GM12878 (cell line): ENCODE measurements around the gene CCS. TPM values are rescaled to one million over a fixed set of nuclear protein-coding genes. Genes with fewer than 3 reads are reported as not detected.

ENCODE experiments used
- BCL11A ChIP-seq: IDR thresholded peaks from 2 replicates; pipeline ENCODE4 v1.6.1; 2011; ENCODE audit warnings: low read depth, low read length
- CHD2 ChIP-seq: IDR thresholded peaks from 2 replicates; pipeline ENCODE4 v1.6.1; 2011; ENCODE audit warnings: low read depth, low read length, improper control_type of control experiment, borderline replicate concordance
- EGR1 ChIP-seq, 2 experiments: IDR thresholded peaks; 1 replicate in 1 of 2; 2 replicates in 1 of 2; pipeline ENCODE4 v1.6.1; 2011 to 2012; ENCODE audit warnings: low read depth in 2 of 2, low read length in 2 of 2, borderline replicate concordance in 1 of 2, mild to moderate bottlenecking in 1 of 2, moderate library complexity in 1 of 2
- FOXM1 ChIP-seq: IDR thresholded peaks from 2 replicates; pipeline ENCODE4 v1.6.1; 2012; ENCODE audit warnings: low read depth, mild to moderate bottlenecking, inconsistent platforms, low read length, moderate library complexity
- IKZF2 ChIP-seq, 2 experiments: fragments of 450-650 bp; IDR thresholded peaks; 2 replicates each; pipeline ENCODE4 v1.6.1; 2017; ENCODE audit warnings: mild to moderate bottlenecking in 2 of 2, moderate library complexity in 2 of 2
- MYC ChIP-seq: IDR thresholded peaks from 2 replicates; pipeline ENCODE4 v1.6.1; 2011; ENCODE audit warnings: mild to moderate bottlenecking, low read length, moderate library complexity, inconsistent platforms; ENCODE audit not compliant: insufficient read depth, insufficient replicate concordance, insufficient read length, severe bottlenecking
- NFXL1 ChIP-seq: fragments of 450-650 bp; IDR thresholded peaks from 2 replicates; pipeline ENCODE4 v1.6.1; 2017; ENCODE audit warnings: antibody characterized with exemption, mild to moderate bottlenecking, borderline replicate concordance
- PAX8 ChIP-seq: fragments of 450-650 bp; IDR thresholded peaks from 2 replicates; pipeline ENCODE4 v1.6.1; 2017; ENCODE audit warnings: mild to moderate bottlenecking, moderate library complexity
- PML ChIP-seq: IDR thresholded peaks from 2 replicates; pipeline ENCODE4 v1.6.1; 2012; ENCODE audit warnings: low read length, inconsistent platforms
- POLR2AphosphoS5 ChIP-seq: IDR thresholded peaks from 2 replicates; pipeline ENCODE4 v1.6.1; 2011; ENCODE audit warnings: mild to moderate bottlenecking, low read length, inconsistent platforms
- RCOR1 ChIP-seq: conservative IDR thresholded peaks from 2 replicates; pipeline ENCODE4 v1.6.1; 2012; ENCODE audit warnings: low read depth, low read length, improper control_type of control experiment
- RFX5 ChIP-seq: IDR thresholded peaks from 2 replicates; pipeline ENCODE4 v1.6.1; 2011; ENCODE audit warnings: low read depth, low read length, improper control_type of control experiment
- SIN3A ChIP-seq: IDR thresholded peaks from 2 replicates; pipeline ENCODE4 v1.6.1; 2012; ENCODE audit warnings: low read depth, low read length, improper control_type of control experiment
- SMAD5 ChIP-seq: IDR thresholded peaks from 2 replicates; pipeline ENCODE4 v1.6.1; 2016; ENCODE audit warnings: antibody characterized with exemption, low read depth
- SMC3 ChIP-seq: IDR thresholded peaks from 2 replicates; pipeline ENCODE4 v1.6.1; 2011; ENCODE audit warnings: low read length, improper control_type of control experiment, borderline replicate concordance
- TCF12 ChIP-seq: IDR thresholded peaks from 2 replicates; pipeline ENCODE4 v1.6.1; 2011; ENCODE audit warnings: low read depth, mild to moderate bottlenecking, low read length
- ZBED1 ChIP-seq: IDR thresholded peaks from 2 replicates; pipeline ENCODE4 v1.6.1; 2016; ENCODE audit warnings: borderline replicate concordance
- ZNF384 ChIP-seq: IDR thresholded peaks from 2 replicates; pipeline ENCODE4 v1.6.1; 2012; ENCODE audit warnings: low read depth, mild to moderate bottlenecking, low read length, improper control_type of control experiment, borderline replicate concordance
- polyA plus RNA-seq, 11 experiments: library from polyadenylated mRNA; depleted of rRNA in 4 of 11; unstranded in 6 of 11; stranded (reverse) in 5 of 11; fragments of >200 nt; fragmentation: Nextera tagmentation in 4 of 11; fragmentation: Illumina TruSeq in 1 of 11; extraction: Ambion mirVana in 4 of 11; extraction: Trizol in 1 of 11; gene quantifications; 1 replicate in 1 of 11; 2 replicates in 10 of 11; pipeline versions ENCODE4 v1.2.1 to v1.2.3, GENCODE V29; 2011 to 2016; ENCODE audit warnings: inconsistent platforms in 2 of 11, missing spikeins in 2 of 11, low read depth in 1 of 11
- total RNA-seq, 4 experiments: library from RNA; depleted of rRNA in 3 of 4; stranded (reverse); fragments of >200 nt in 3 of 4; fragmentation: Illumina TruSeq in 1 of 4; extraction: Trizol in 1 of 4; gene quantifications; 2 replicates each; pipeline versions ENCODE4 v1.2.1 to v1.2.3, GENCODE V29; 2013 to 2021
- TF ChIP-seq, protein P1 (sequence below): fragments of 450-650 bp; IDR thresholded peaks from 2 replicates; pipeline ENCODE4 v1.6.1; 2017; ENCODE audit warnings: antibody characterized with exemption, mild to moderate bottlenecking, moderate library complexity
- TF ChIP-seq, protein P2 (sequence below): fragments of 450-650 bp; IDR thresholded peaks from 2 replicates; pipeline ENCODE4 v1.6.1; 2014; ENCODE audit warnings: mild to moderate bottlenecking
- TF ChIP-seq, protein P3 (sequence below): fragments of 450-650 bp; formaldehyde crosslinking; IDR thresholded peaks from 2 replicates; pipeline ENCODE4 v1.5.0; 2022; ENCODE audit warnings: mild to moderate bottlenecking, missing genetic modification characterization
- TF ChIP-seq, protein P4 (sequence below): fragments of 450-650 bp; IDR thresholded peaks from 2 replicates; pipeline ENCODE4 v1.6.1; 2017; ENCODE audit warnings: mild to moderate bottlenecking, low read depth, inconsistent platforms; ENCODE audit not compliant: poor library complexity, severe bottlenecking

The CCS gene
- total and polyA plus RNA-seq, 10 of the 15 experiments (the other 5 are each of a cell fraction or from before 2014, with no cell fraction given): 1.5 to 44.2 (median 30.6) TPM

DNA sequence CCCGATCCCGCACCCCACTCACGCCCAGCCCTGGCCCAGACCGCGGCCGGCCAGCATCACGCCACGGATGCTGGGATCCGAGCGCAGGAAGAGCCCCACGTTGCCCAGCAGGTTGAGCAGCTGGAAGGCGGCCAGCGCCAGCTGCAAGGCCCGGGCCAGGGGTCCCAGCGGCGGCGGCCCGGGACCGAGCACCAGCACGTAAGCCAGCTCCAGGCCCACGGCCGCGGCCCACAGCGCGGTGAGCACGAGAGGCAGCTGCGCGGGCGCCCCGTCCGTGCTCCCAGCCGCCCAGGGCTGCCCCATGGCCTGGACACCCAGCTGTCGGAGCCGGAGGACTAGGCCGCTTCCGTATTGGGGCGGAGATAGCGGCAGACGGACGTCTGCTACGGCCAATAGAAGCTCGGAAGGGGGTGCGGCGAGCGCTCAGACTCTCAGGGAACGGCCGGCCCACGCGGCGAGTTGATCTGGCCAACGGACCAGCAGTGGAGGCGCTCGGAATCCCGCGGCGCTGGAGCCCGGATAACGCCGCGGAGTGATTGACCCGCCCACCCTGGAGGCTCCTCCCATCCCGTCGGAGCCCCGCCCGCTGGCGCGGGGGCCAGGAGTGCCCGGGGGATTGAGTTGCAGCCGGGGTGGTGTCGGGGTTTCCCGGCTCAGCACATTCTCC, 47.2 kb upstream of the CCS start, which contains the start of gene ZDHHC24 (continued):
- TF ChIP-seq, protein P1, sequence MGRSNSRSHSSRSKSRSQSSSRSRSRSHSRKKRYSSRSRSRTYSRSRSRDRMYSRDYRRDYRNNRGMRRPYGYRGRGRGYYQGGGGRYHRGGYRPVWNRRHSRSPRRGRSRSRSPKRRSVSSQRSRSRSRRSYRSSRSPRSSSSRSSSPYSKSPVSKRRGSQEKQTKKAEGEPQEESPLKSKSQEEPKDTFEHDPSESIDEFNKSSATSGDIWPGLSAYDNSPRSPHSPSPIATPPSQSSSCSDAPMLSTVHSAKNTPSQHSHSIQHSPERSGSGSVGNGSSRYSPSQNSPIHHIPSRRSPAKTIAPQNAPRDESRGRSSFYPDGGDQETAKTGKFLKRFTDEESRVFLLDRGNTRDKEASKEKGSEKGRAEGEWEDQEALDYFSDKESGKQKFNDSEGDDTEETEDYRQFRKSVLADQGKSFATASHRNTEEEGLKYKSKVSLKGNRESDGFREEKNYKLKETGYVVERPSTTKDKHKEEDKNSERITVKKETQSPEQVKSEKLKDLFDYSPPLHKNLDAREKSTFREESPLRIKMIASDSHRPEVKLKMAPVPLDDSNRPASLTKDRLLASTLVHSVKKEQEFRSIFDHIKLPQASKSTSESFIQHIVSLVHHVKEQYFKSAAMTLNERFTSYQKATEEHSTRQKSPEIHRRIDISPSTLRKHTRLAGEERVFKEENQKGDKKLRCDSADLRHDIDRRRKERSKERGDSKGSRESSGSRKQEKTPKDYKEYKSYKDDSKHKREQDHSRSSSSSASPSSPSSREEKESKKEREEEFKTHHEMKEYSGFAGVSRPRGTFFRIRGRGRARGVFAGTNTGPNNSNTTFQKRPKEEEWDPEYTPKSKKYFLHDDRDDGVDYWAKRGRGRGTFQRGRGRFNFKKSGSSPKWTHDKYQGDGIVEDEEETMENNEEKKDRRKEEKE: no peak
- TF ChIP-seq MYC (peak; percentile 44), NFXL1 (0 out of 2 replicates have a peak, but pooled peaks have one; percentile 76), SIN3A (peak; percentile 39; the same call in 1 of the 2 replicates), CHD2 (peak; percentile 85), EGR1 (IDR thresholded peaks at IDR 0.05; ENCODE audit: borderline replicate concordance in 1 of 2, low read depth in 2 of 2, low read length in 2 of 2) (peak in 1 of 2 experiments; percentile 45; a peak in 1 of 3 replicates), PAX8 (no peak), SMAD5 (no peak), RCOR1 (no peak), IKZF2 (IDR thresholded peaks at IDR 0.05) (peak; percentile 37 to 44; a peak in 2 of 4 replicates), FOXM1 (no peak), TCF12 (no peak), RFX5 (no peak), ZBED1 (no peak), BCL11A (no peak), ZNF384 (no peak), PML (no peak), POLR2AphosphoS5 (peak; percentile 63; the same call in 1 of the 2 replicates), SMC3 (no peak)
- TF ChIP-seq, protein P2, sequence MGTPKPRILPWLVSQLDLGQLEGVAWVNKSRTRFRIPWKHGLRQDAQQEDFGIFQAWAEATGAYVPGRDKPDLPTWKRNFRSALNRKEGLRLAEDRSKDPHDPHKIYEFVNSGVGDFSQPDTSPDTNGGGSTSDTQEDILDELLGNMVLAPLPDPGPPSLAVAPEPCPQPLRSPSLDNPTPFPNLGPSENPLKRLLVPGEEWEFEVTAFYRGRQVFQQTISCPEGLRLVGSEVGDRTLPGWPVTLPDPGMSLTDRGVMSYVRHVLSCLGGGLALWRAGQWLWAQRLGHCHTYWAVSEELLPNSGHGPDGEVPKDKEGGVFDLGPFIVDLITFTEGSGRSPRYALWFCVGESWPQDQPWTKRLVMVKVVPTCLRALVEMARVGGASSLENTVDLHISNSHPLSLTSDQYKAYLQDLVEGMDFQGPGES: peak; percentile 62
- TF ChIP-seq, protein P3, sequence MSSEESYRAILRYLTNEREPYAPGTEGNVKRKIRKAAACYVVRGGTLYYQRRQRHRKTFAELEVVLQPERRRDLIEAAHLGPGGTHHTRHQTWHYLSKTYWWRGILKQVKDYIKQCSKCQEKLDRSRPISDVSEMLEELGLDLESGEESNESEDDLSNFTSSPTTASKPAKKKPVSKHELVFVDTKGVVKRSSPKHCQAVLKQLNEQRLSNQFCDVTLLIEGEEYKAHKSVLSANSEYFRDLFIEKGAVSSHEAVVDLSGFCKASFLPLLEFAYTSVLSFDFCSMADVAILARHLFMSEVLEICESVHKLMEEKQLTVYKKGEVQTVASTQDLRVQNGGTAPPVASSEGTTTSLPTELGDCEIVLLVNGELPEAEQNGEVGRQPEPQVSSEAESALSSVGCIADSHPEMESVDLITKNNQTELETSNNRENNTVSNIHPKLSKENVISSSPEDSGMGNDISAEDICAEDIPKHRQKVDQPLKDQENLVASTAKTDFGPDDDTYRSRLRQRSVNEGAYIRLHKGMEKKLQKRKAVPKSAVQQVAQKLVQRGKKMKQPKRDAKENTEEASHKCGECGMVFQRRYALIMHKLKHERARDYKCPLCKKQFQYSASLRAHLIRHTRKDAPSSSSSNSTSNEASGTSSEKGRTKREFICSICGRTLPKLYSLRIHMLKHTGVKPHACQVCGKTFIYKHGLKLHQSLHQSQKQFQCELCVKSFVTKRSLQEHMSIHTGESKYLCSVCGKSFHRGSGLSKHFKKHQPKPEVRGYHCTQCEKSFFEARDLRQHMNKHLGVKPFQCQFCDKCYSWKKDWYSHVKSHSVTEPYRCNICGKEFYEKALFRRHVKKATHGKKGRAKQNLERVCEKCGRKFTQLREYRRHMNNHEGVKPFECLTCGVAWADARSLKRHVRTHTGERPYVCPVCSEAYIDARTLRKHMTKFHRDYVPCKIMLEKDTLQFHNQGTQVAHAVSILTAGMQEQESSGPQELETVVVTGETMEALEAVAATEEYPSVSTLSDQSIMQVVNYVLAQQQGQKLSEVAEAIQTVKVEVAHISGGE: no peak
- TF ChIP-seq, protein P4, sequence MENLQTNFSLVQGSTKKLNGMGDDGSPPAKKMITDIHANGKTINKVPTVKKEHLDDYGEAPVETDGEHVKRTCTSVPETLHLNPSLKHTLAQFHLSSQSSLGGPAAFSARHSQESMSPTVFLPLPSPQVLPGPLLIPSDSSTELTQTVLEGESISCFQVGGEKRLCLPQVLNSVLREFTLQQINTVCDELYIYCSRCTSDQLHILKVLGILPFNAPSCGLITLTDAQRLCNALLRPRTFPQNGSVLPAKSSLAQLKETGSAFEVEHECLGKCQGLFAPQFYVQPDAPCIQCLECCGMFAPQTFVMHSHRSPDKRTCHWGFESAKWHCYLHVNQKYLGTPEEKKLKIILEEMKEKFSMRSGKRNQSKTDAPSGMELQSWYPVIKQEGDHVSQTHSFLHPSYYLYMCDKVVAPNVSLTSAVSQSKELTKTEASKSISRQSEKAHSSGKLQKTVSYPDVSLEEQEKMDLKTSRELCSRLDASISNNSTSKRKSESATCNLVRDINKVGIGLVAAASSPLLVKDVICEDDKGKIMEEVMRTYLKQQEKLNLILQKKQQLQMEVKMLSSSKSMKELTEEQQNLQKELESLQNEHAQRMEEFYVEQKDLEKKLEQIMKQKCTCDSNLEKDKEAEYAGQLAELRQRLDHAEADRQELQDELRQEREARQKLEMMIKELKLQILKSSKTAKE: no peak
